HCT116 (cell line): ENCODE data around the gene RASGRF2. TPM values are rescaled to one million over a fixed set of nuclear protein-coding genes. Genes with fewer than 3 reads are reported as not detected.
"Not testable (repeated sequence)": the region's sequence is repeated elsewhere in the genome, so short reads cannot be mapped to it uniquely, and the experiment has no call there.

Source experiments
- ATAC-seq: fragments of 200-7000 bp; cut with Tn5 transposase; 2 replicates; pipeline ENCODE4 v1.9.1; 2020; ENCODE audit warnings: mild to moderate bottlenecking, moderate library complexity
- BruUV-seq: library from RNA; stranded (reverse); fragments of 400-500 nt; replicated peaks from 2 replicates; lab custom pipeline; 2021; lab: Mats Ljungman, UMichigan
- CTCF ChIA-PET: fragments of 300-600 bp; sonication (Branson Sonifier 250); formaldehyde crosslinking; loops from one replicate; lab custom pipeline; 2021; ENCODE audit warnings: antibody characterized with exemption; lab: Charles Lee
- POLR2A ChIA-PET: fragments of 300-600, 350-600 bp; sonication (Branson Sonifier 250); formaldehyde crosslinking; loops from one replicate; lab custom pipeline; 2021; ENCODE audit warnings: antibody characterized with exemption; lab: Charles Lee
- RAD21 ChIA-PET, 2 experiments: fragments of 300-600 bp; sonication (Branson Sonifier 250); formaldehyde crosslinking; loops; one replicate each; lab custom pipeline; 2023; ENCODE audit warnings: low total read pairs in 2 of 2; ENCODE audit not compliant: uncharacterized antibody in 2 of 2, unreplicated experiment in 2 of 2, low non-redundant PET in 1 of 2; lab: Charles Lee
- DNase-seq: peaks from one replicate; pipeline ENCODE4 v3.0.0-alpha.2; 2010; ENCODE audit warnings: low read depth, low spot score
- H2AFZ ChIP-seq: fragments of 200-600 bp; shearing (Covaris generic), sonication (generic); 2 replicates; pipeline ENCODE4 v1.6.1; 2017; ENCODE audit warnings: low read depth, mixed run types, mixed read lengths, antibody characterized with exemption, low read length; ENCODE audit not compliant: poor library complexity, severe bottlenecking
- H3K27ac ChIP-seq: 2 replicates; pipeline ENCODE4 v1.5.1; 2012; ENCODE audit warnings: low read depth, low read length
- H3K27me3 ChIP-seq: fragments of 200-600 bp; sonication (generic); 2 replicates; pipeline ENCODE4 v1.6.1; 2016; ENCODE audit warnings: mixed run types, low read length, mixed read lengths; ENCODE audit not compliant: insufficient read depth
- H3K36me3 ChIP-seq, 2 experiments: fragments of 200-500 bp in 1 of 2; fragments of 200-600 bp in 1 of 2; sonication (Bioruptor generic) in 1 of 2; sonication (generic) in 1 of 2; 2 replicates each; pipeline versions ENCODE4 v1.5.1 to v1.6.1; 2014 to 2016; ENCODE audit warnings: low read length in 2 of 2, inconsistent platforms in 1 of 2, mixed read lengths in 1 of 2, mixed run types in 1 of 2; ENCODE audit not compliant: insufficient read depth in 2 of 2, control insufficient read depth in 1 of 2
- H3K4me1 ChIP-seq, 2 experiments: fragments of 200-600 bp in 1 of 2; sonication (generic) in 1 of 2; 2 replicates each; pipeline versions ENCODE4 v1.5.1 to v1.6.1; 2012 to 2017; ENCODE audit warnings: low read length in 2 of 2, inconsistent platforms in 1 of 2, mild to moderate bottlenecking in 1 of 2, mixed read lengths in 1 of 2, mixed run types in 1 of 2, moderate library complexity in 1 of 2; ENCODE audit not compliant: insufficient read depth in 2 of 2, control insufficient read depth in 1 of 2
- H3K4me2 ChIP-seq: fragments of 200-600 bp; sonication (generic); 2 replicates; pipeline ENCODE4 v1.6.1; 2017; ENCODE audit warnings: mixed run types, low read length, mixed read lengths
- H3K4me3 ChIP-seq, 2 experiments: fragments of 200-600 bp in 1 of 2; sonication (generic) in 1 of 2; replicated peaks in 1 of 2; 2 replicates each; pipeline ENCODE4 v1.5.1; 2011 to 2016; ENCODE audit warnings: low read length in 2 of 2, control low read depth in 1 of 2, low read depth in 1 of 2, mild to moderate bottlenecking in 1 of 2, mixed read lengths in 1 of 2, mixed run types in 1 of 2
- H3K79me2 ChIP-seq: fragments of 200-600 bp; sonication (generic); 2 replicates; pipeline ENCODE4 v1.6.1; 2017; ENCODE audit warnings: mild to moderate bottlenecking, mixed run types, low read length, moderate library complexity, mixed read lengths; ENCODE audit not compliant: insufficient read depth
- H3K9ac ChIP-seq: fragments of 200-600 bp; sonication (generic); 2 replicates; pipeline ENCODE4 v1.6.1; 2016; ENCODE audit warnings: low read length, mixed read lengths
- H3K9me2 ChIP-seq: fragments of 200-600 bp; sonication (generic), shearing (Covaris generic); 2 replicates; pipeline ENCODE4 v1.6.1; 2017; ENCODE audit warnings: mixed run types, mild to moderate bottlenecking, moderate library complexity; ENCODE audit not compliant: insufficient read depth
- H3K9me3 ChIP-seq, 2 experiments: fragments of 200-500 bp in 1 of 2; fragments of 200-600 bp in 1 of 2; sonication (Bioruptor generic) in 1 of 2; sonication (generic) in 1 of 2; 2 replicates each; pipeline ENCODE4 v1.6.1; 2014 to 2017; ENCODE audit warnings: low read length in 2 of 2, mixed read lengths in 2 of 2, inconsistent platforms in 1 of 2, low read depth in 1 of 2, mild to moderate bottlenecking in 1 of 2, mixed run types in 1 of 2, moderate library complexity in 1 of 2; ENCODE audit not compliant: control insufficient read depth in 1 of 2, insufficient read depth in 1 of 2
- H4K20me1 ChIP-seq: fragments of 200-600 bp; sonication (generic), shearing (Covaris generic); 2 replicates; pipeline ENCODE4 v1.6.1; 2017; ENCODE audit warnings: mixed run types, mild to moderate bottlenecking, moderate library complexity; ENCODE audit not compliant: insufficient read depth
- JUND ChIP-seq: IDR thresholded peaks from 2 replicates; pipeline ENCODE4 v1.6.1; 2012
- intact Hi-C: fragments of 100-400 bp; cut with micrococcal nuclease; formaldehyde crosslinking; loops from 2 replicates; pipeline ENCODE4 v1.10.0; 2022
- total RNA-seq: library from RNA; stranded (reverse); gene quantifications from one replicate; pipeline ENCODE4 v1.2.1, GENCODE V29; 2021; ENCODE audit not compliant: unreplicated experiment
- TF ChIP-seq, protein P1 (sequence below): IDR thresholded peaks from 2 replicates; pipeline ENCODE4 v1.6.1; 2012
- TF ChIP-seq, protein P2 (sequence below), 3 experiments: fragments of 200-600 bp in 1 of 3; sonication (generic) in 1 of 3; IDR thresholded peaks in 2 of 3; conservative IDR thresholded peaks in 1 of 3; 2 replicates each; pipeline ENCODE4 v1.5.1; 2012 to 2017; ENCODE audit warnings: low read depth in 2 of 3, low read length in 2 of 3, antibody characterized with exemption in 1 of 3, borderline replicate concordance in 1 of 3, control low read depth in 1 of 3, mild to moderate bottlenecking in 1 of 3, mixed read lengths in 1 of 3, mixed run types in 1 of 3, moderate library complexity in 1 of 3; ENCODE audit not compliant: insufficient read depth in 1 of 3
- TF ChIP-seq, protein P3 (sequence below): IDR thresholded peaks from 2 replicates; pipeline ENCODE4 v1.6.1; 2011; ENCODE audit warnings: mild to moderate bottlenecking, low read length, moderate library complexity; ENCODE audit not compliant: insufficient replicate concordance; ENCODE audit errors: extremely low read depth

Gene RASGRF2
- total RNA-seq, 1 experiment from 2014 or later, result 0.05 TPM

DNA sequence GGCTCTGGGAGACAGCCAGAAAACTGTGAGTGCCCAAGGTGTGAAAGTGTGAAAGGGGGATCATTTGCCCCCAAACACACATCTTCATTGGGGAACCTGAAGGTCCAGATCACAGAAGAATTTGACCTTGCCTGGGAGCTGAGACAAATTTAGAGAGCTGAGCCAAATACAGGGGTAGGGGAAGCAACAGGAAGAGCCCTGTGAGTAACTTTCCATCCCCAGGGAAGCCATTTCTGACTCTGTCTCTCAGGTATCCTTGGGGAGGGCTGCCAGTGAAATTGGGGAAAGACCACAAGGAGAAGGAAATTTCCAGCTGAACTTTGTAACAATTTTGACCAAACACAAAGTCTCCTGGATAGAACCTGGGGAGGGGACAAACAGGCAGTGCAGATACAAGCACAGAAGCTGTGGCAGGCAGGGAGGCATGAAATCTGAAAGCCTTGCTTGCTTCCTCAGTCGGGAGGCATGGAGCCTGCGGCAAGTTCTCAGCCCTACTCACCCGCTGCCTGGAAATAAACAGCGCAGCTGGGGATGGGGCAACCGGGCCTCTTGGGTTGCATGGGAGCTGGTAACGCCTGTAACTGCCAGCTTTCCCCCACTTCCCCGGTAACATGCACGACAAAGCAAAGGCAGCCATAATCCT lies 309.7 kb downstream of the RASGRF2 start:
- Histone ChIP-seq H3K27ac (peak overlapping the region; percentile 15; the same call in 1 of the 2 replicates), H3K9me3 (no peaks in the 10 kb centered on the region), H3K4me1 (peaks cover 24 to 26% of the 10 kb centered on the region in 2 experiments), H3K4me3 (no peak overlapping the region), H3K36me3 (no peaks in the 10 kb centered on the region), H3K27me3 (no peaks in the 10 kb centered on the region), H4K20me1 (no peaks in the 10 kb centered on the region), H3K4me2 (peak overlapping the region; percentile 17; the same call in 1 of the 2 replicates), H3K9ac (no peak overlapping the region), H2AFZ (no peak overlapping the region), H3K79me2 (peaks cover 49% of the 10 kb centered on the region), H3K9me2 (no peaks in the 10 kb centered on the region)
- no TSS peak for BruUV-seq
- POLR2A ChIA-PET, result no interaction called here
- TF ChIP-seq, protein P1, sequence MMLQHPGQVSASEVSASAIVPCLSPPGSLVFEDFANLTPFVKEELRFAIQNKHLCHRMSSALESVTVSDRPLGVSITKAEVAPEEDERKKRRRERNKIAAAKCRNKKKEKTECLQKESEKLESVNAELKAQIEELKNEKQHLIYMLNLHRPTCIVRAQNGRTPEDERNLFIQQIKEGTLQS, result no peak
- TF ChIP-seq, protein P2, sequence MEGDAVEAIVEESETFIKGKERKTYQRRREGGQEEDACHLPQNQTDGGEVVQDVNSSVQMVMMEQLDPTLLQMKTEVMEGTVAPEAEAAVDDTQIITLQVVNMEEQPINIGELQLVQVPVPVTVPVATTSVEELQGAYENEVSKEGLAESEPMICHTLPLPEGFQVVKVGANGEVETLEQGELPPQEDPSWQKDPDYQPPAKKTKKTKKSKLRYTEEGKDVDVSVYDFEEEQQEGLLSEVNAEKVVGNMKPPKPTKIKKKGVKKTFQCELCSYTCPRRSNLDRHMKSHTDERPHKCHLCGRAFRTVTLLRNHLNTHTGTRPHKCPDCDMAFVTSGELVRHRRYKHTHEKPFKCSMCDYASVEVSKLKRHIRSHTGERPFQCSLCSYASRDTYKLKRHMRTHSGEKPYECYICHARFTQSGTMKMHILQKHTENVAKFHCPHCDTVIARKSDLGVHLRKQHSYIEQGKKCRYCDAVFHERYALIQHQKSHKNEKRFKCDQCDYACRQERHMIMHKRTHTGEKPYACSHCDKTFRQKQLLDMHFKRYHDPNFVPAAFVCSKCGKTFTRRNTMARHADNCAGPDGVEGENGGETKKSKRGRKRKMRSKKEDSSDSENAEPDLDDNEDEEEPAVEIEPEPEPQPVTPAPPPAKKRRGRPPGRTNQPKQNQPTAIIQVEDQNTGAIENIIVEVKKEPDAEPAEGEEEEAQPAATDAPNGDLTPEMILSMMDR (IDR thresholded peaks at IDR 0.05 in 2 of 3, conservative IDR thresholded peaks at IDR 0.05 in 1 of 3; ENCODE audit: borderline replicate concordance in 1 of 3, insufficient read depth in 1 of 3, low read depth in 2 of 3, low read length in 2 of 3), result no peak
- TF ChIP-seq, protein P3, sequence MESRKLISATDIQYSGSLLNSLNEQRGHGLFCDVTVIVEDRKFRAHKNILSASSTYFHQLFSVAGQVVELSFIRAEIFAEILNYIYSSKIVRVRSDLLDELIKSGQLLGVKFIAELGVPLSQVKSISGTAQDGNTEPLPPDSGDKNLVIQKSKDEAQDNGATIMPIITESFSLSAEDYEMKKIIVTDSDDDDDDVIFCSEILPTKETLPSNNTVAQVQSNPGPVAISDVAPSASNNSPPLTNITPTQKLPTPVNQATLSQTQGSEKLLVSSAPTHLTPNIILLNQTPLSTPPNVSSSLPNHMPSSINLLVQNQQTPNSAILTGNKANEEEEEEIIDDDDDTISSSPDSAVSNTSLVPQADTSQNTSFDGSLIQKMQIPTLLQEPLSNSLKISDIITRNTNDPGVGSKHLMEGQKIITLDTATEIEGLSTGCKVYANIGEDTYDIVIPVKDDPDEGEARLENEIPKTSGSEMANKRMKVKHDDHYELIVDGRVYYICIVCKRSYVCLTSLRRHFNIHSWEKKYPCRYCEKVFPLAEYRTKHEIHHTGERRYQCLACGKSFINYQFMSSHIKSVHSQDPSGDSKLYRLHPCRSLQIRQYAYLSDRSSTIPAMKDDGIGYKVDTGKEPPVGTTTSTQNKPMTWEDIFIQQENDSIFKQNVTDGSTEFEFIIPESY, result no peak
- TF ChIP-seq JUND, result no peak
- ATAC-seq (peak; percentile 6; the same call in 1 of the 2 replicates), DNase-seq (no peak)
- intact Hi-C loops, result no loop called here
- RAD21 ChIA-PET, result no interaction called here
- CTCF ChIA-PET, result interaction anchor here (1.9 kb wide), 1 partner anchor 29 kb away, joined by 10 read pairs; no protein-coding TSS in a partner anchor

DNA sequence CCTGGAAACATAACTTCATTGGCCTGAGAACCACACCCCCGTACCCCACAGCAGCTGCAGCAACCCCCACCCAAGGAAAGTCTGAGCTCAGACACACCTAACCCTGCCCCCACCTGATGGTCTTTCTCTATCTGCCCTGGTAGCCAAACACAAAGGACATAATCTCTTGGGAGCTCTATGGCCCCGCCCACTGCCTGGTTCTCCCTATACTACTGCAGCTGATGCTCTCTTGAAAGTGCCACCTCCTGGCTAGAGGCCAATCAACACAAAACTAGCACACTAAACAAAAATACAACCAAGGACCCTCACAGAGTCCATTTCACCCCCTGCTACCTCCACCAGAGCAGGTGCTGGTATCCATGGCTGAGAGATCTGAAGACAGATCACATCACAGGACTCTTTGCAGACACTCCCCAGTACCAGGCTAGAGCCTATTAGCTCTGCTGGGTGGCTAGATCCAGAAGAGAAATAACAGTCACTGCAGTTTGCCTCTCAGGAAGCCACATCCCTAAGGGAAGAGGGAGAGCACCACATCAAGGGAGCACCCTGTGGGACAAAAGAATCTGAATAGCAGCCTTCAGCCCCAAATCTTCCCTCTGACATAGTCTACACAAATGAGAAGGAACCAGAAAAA lies 310.3 kb downstream of the RASGRF2 start:
- DNase-seq, H3K9ac ChIP-seq, H3K9me2 ChIP-seq, POLR2A ChIA-PET, H3K36me3 ChIP-seq, H3K27ac ChIP-seq, RAD21 ChIA-PET, BruUV-seq, H2AFZ ChIP-seq, H4K20me1 ChIP-seq, intact Hi-C loops, H3K27me3 ChIP-seq, H3K4me3 ChIP-seq, H3K9me3 ChIP-seq: not testable (repeated sequence)
- peaks cover 24 to 26% of the 10 kb centered on the region in 2 experiments for H3K4me1 ChIP-seq
- peak; percentile 58; the same call in 1 of the 2 replicates for ATAC-seq
- H3K4me2 ChIP-seq, result 0 out of 2 replicates have a peak overlapping the region, but pooled peaks have one; percentile 17
- CTCF ChIA-PET, result interaction anchor here (1.9 kb wide), 1 partner anchor 29 kb away, joined by 10 read pairs; no protein-coding TSS in a partner anchor
- peaks cover 53% of the 10 kb centered on the region for H3K79me2 ChIP-seq
